DMS153 treated with DMSO at 0.1 percent for 48 hours (cell line): ENCODE measurements around the gene TIMP3.
A peak's percentile ranks its signal among the peaks of the same experiment; 100 is the strongest.

ENCODE experiments used
- DNase-seq: peaks from one replicate; lab custom pipeline; 2025; ENCODE audit not compliant: unreplicated experiment; lab: John Stamatoyannopoulos, UW

TIMP3 gene

DNA sequence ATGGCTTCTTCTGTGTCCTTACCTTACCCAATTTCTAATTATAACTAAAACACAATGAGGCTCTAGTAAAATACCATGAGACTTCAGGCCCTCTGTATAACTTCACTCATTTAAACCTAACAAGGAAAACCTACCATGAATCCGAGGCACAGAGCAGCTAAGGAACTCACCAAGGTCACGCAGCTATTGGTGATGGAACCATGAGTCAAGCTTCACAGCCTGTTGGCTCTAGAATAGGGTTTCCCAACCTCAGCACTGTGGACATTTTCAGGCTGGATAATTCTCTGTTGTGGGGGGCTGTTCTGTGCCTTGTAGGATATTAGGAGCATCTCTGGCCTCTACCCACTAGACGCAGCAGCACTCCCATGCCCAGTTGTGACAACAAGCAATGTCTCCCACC lies 75.7 kb downstream of the TIMP3 start:
- no peak for DNase-seq

GRCh38 chr22:32879550-32879949 lies 78.0 kb downstream of the TIMP3 start:
- no peak for DNase-seq

- DNase-seq, result no peak
These were observed 78.6 kb downstream of the TIMP3 start for GRCh38 chr22:32880061-32880460.

GRCh38 chr22:32880505-32880892 lies 79.0 kb downstream of the TIMP3 start:
- DNase-seq, result no peak

DNA sequence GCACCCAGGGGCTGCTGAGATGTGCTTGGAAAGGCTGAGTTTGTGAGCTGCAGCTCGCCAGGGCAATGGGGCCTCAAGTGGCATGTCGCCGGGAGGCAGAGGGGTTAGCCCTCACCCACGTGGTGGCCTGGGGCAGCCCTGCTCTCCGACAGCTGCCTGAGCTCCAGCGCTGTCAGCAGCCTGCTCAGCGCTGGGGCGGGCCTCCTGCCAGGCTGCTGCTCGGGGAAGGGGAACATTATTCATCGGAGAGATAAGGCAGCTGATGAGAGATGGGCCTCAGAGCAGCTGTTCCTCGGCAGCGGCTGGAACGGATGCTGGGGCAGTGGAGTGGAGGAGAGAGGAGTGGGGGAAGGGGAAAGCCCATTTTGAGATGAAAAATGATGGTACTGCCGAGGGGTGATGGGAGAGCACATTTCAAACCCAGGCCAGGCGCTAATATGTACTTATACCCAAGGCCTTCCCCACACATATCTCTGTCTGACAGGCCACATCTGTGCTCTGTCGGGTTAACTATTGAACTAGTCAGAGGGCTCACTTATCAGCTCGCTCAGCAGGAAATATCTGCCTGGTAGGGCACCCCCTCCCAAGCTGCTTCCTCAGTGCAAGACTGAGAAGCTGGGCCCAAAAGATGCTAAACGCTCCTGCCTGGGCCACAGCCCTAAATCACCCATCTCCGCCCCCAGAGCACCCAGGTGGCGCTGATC lies 79.5 kb downstream of the TIMP3 start:
- no peak for DNase-seq

- no peak for DNase-seq
These were observed 80.9 kb downstream of the TIMP3 start for GRCh38 chr22:32882360-32882755.

- DNase-seq, result no peak
These were observed 81.4 kb downstream of the TIMP3 start for GRCh38 chr22:32882774-32883530.

DNA sequence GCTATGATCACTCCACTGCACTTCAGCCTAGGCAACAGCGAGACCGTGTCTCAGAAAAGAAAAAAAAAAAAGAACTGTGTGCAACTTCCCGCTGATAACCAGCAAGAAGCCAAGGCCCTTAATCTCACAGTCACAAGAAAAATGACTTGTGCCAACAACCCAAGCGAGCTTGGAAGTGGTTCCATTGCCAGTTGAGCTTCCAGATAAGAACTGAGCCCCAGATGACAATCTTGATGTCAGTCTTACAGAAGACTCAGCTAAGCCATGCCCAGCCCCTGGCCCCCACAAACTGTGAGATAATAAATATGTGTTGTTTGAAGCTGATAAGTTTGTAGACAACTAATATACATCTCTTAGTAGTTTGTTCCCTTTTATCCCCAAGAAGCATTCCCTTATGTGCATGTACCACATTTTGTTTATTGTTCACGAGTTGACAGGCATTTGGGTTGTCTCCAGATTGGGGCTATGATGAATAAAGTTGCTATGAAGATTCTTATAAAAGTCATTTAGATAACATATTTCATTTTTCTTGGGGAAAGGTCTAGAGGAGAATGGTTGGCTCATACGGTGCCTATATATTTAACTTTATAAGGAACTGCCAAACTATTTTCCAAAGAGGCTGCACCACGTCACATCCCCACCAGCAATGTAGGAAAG lies 85.9 kb downstream of the TIMP3 start:
- DNase-seq, result no peak

- no peak for DNase-seq
These were observed 87.5 kb downstream of the TIMP3 start for GRCh38 chr22:32888976-32889375.

DNA sequence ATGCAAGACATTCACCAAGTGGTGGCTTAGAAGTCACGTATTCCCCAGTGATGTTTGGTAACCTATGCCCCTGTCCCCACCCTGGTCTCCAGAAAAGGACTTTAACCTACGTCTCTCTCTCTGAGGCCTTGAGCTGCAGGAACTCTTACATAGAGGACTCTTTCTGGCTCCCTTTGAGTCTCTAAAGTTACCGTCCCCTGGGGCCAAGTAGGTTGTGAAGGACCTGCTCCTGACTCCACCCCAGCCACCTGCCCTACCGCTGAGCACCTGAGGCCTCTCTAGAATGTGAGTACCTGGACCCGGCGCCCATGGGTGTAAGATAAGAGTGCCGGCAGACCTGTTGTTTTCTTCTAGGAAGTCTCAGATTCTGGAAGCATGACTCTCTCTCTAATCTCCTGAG lies 95.4 kb downstream of the TIMP3 start:
- DNase-seq, result no peak

DNA sequence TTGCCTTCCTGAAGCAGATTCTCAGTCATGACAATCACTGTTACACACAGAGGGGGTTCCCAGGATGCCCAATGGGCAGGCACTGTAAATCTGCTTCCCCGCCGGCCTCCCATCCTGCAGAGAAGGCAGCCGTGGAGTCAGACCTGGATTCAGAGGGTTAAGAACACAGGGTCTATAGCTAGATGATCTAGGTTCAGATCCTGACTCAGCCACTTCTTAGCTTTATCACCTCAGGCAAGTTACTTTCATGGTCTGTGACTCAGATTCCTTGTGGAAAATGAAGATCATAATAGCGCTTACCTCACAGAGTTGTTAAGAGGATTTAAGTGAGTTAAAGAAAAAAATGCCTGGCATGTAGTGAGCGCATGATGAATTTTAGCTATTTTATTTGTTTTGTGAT lies 95.9 kb downstream of the TIMP3 start:
- no peak for DNase-seq

GRCh38 chr22:32900886-32901635 lies 99.6 kb downstream of the TIMP3 start:
- no peak for DNase-seq

- DNase-seq, result no peak
These were observed 100.4 kb downstream of the TIMP3 start for GRCh38 chr22:32901925-32902324.

DNA sequence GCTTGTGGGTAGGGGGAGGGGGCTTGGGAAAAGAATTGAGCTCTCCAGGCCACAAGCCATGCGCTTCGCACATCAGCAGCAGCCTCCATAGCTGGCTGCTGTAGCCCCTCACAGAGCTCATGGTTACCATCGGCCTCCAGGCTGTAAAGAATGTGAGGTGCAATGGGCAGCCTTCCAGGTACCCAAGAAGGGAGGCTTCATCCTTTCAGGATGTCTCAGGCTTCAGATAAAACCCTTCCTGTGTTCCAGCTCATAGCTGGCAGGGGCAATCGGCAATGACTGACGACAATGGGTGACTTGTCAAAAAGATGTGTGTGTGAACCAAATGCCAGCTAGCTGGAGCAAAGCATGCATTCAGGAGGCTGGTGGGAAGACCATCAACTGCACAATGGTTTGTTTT lies 102.0 kb downstream of the TIMP3 start:
- no peak for DNase-seq

- DNase-seq, result peak; percentile 7
These were observed 102.5 kb downstream of the TIMP3 start for GRCh38 chr22:32904044-32904443.

DNA sequence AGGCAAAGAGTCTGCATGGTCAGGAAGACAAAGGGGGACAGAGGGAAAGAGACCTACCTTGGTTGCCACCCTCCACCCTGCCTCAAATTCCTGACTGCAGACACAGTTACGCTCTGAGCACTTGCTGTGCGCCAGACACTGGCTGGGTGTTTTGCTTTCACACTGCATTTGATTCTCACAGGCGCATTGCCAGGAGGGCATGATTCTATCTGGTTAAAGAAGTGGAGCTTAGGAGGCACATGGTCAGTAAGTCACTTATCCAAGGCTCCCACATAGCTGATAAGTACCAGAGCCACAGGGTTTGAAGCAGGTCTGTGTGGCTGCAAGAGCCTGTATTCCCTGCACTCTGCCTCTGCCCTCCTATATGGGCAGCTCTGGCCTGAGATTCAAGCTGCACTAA lies 103.9 kb downstream of the TIMP3 start:
- DNase-seq, result no peak

DNA sequence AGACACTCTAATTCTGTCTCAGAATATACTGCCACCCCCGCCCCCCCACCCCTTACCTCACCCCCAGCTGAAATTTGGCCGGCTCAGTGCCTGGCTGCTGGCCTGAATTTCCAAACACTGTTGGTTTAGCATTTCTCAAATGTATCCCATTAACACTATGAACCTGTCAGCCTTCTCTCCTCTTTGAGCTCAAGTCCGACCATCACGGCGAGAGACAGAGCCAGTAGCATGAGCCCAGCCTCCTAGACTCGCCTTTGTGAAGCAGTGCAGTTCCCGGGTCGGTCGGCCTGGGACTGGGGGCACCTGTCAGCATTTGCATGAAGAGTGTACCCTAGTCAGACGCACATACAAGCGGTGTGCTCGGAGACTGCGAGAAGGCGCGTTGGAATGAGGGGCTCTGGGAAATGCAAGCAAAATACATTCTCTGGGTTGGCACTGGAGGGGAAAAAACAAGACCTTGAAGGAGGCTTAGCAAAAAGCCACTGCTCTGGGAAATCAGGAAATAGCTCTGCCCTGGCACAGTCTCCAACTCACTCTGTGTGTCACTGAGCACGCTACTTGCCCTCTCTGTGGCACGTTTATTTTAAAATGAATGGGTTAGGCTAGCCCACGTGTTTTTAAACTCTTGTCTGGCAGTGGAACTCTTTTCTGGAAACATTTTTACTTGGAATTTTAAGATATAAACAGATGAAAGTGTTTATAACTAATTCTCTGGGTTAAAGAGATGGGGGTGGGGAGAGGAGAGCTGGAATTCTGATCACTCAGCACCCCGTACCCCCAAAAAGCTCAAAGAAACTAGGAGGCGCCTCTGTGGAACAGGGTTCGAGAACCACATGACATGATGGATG lies 108.3 kb downstream of the TIMP3 start:
- DNase-seq, result no peak

- no peak for DNase-seq
These were observed 108.9 kb downstream of the TIMP3 start for GRCh38 chr22:32910429-32910772.

GRCh38 chr22:32911503-32911902 lies 110.0 kb downstream of the TIMP3 start:
- peak; percentile 3 for DNase-seq
